Body of pancreas (tissue), 4 donors: ENCODE results near the gene GGT6. TPM values are rescaled to one million over a fixed set of nuclear protein-coding genes. Genes with fewer than 3 reads are reported as not detected.
"Not testable (repeated sequence)": the region's sequence is repeated elsewhere in the genome, so short reads cannot be mapped to it uniquely, and the experiment has no call there.

Experiments
- ATAC-seq: fragments of 150-250 bp; one replicate; pipeline ENCODE4 v1.9.1; 2016
- DNase-seq, 4 donors: peaks; one replicate each; pipeline ENCODE4 v3.0.0-alpha.2; 2019
- H3K27ac ChIP-seq, 4 donors: fragments of 200-600 bp; sonication (generic); 1 replicate in 3 of 4; 2 replicates in 1 of 4; pipeline versions ENCODE4 v1.5.1 to v1.6.1; 2016 to 2019; ENCODE audit warnings: mild to moderate bottlenecking in 1 of 4, mixed read lengths in 1 of 4, moderate library complexity in 1 of 4
- H3K27me3 ChIP-seq, 2 donors: fragments of 200-600 bp; sonication (generic); one replicate each; pipeline ENCODE4 v1.6.0; 2016; ENCODE audit warnings: mild to moderate bottlenecking in 1 of 2
- H3K36me3 ChIP-seq, 2 donors: fragments of 200-600 bp; sonication (generic); replicated peaks in 1 of 2; 2 replicates each; pipeline ENCODE4 v1.5.1; 2016; ENCODE audit warnings: low read depth in 2 of 2; ENCODE audit not compliant: insufficient read depth in 1 of 2
- H3K4me1 ChIP-seq: fragments of 200-600 bp; sonication (generic); one replicate; pipeline ENCODE4 v1.6.0; 2016
- H3K4me3 ChIP-seq, 2 donors: fragments of 200-600 bp; sonication (generic); 1 replicate in 1 of 2; 2 replicates in 1 of 2; pipeline ENCODE4 v1.5.1; 2016 to 2019
- H3K9me3 ChIP-seq, 3 donors: fragments of 200-600 bp; sonication (generic); 1 replicate in 2 of 3; 2 replicates in 1 of 3; pipeline ENCODE4 v1.5.1; 2016
- POLR2A ChIP-seq, 3 donors: fragments of 450-650 bp; IDR thresholded peaks; one replicate each; pipeline ENCODE4 v1.6.1; 2016; ENCODE audit warnings: antibody characterized with exemption in 3 of 3, mild to moderate bottlenecking in 2 of 3
- WGBS, 2 donors: methylation state at CpG; one replicate each; pipeline ENCODE4 v1.1.5; 2017; 5-methylcytosine and 5-hydroxymethylcytosine counted together
- intact Hi-C: fragments of 100-400 bp; cut with DNase I; formaldehyde crosslinking; loops from one replicate; pipeline ENCODE4 v1.15.1; 2023
- total RNA-seq, 2 donors: library from RNA; depleted of rRNA; stranded (reverse); fragments of >200 nt; gene quantifications; one replicate each; pipeline ENCODE4 v1.1.0, GENCODE V29; 2016
- TF ChIP-seq, protein P1 (sequence below), 7 experiments: fragments of 450-650 bp in 4 of 7; fragments of 200-600 bp in 3 of 7; sonication (generic) in 3 of 7; IDR thresholded peaks; one replicate each; pipeline ENCODE4 v1.5.1; 2016 to 2019; ENCODE audit warnings: antibody characterized with exemption in 7 of 7

Gene GGT6
- total RNA-seq, 2 donors from 2014 or later: 29.3 to 85.7 TPM

DNA sequence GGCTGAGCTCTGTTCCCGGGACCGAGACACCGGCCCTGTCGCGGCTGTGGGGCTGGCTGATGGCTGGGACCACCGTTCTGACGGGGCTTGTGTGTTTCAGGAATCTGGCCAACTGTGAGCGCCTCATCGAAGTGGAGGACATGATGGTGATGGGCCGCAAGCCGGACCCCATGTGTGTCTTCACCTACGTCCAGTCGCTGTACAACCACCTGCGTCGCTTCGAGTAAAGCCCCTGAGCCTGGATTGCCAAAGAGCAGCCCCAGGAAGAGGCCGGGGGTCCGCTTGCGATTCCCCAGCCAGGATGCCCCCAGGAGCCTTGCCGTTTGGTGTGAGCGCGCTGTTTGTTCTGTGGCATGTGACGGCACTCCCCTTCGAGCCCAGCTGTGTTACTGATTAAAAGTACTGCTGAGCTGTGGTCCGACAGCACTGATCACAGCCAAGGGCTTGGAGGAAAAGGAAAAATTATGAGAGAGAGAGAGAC lies 46.9 kb upstream of the GGT6 start:
- Histone ChIP-seq H3K27me3 (no peaks in the 10 kb centered on the region), H3K4me1 (peaks cover 12% of the 10 kb centered on the region), H3K9me3 (no peaks in the 10 kb centered on the region), H3K27ac (peak overlapping the region in 2 of 4 donors; percentile 31 to 49), H3K4me3 (no peak overlapping the region), H3K36me3 (no peaks in the 10 kb centered on the region)
- intact Hi-C loops: no loop called here
- peak in 1 of 4 donors; percentile 31 for DNase-seq
- TF ChIP-seq POLR2A (IDR thresholded peaks at IDR 0.05): no peak
- TF ChIP-seq, protein P1, sequence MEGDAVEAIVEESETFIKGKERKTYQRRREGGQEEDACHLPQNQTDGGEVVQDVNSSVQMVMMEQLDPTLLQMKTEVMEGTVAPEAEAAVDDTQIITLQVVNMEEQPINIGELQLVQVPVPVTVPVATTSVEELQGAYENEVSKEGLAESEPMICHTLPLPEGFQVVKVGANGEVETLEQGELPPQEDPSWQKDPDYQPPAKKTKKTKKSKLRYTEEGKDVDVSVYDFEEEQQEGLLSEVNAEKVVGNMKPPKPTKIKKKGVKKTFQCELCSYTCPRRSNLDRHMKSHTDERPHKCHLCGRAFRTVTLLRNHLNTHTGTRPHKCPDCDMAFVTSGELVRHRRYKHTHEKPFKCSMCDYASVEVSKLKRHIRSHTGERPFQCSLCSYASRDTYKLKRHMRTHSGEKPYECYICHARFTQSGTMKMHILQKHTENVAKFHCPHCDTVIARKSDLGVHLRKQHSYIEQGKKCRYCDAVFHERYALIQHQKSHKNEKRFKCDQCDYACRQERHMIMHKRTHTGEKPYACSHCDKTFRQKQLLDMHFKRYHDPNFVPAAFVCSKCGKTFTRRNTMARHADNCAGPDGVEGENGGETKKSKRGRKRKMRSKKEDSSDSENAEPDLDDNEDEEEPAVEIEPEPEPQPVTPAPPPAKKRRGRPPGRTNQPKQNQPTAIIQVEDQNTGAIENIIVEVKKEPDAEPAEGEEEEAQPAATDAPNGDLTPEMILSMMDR (IDR thresholded peaks at IDR 0.05): no peak
- peak; percentile 38 for ATAC-seq
- 42 to 58% methylated on average over 12 to 25 of the region's 25 CpGs for WGBS, 2 donors

DNA sequence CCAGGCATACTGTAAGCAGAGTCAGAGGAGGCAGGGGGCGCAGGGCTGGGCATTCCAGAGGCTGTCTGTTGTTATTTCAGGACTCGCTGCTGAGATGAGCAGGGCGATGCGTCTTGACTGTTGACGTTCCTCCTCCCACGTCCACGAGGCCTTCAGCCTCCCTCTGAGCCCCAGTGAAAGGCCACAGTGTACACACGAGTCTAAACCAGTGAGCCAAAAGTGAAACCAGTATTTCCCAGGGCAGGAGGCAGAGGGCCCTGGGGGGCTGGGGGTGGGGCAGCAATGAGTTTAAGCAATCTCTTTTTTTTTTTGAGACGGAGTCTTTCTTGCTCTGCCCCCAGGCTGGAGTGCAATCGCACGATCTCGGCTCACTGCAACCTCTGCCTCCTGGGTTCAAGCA lies 45.4 kb upstream of the GGT6 start:
- WGBS, 2 donors: 65 to 67% methylated on average over 4 to 12 of the region's 12 CpGs
- Histone ChIP-seq H3K27ac (no peak overlapping the region), H3K4me3 (no peak overlapping the region), H3K4me1 (peaks cover 12% of the 10 kb centered on the region), H3K9me3 (no peaks in the 10 kb centered on the region), H3K36me3 (no peaks in the 10 kb centered on the region), H3K27me3 (no peaks in the 10 kb centered on the region)
- intact Hi-C loops: no loop called here
- DNase-seq (peak in 1 of 4 donors; percentile 25), ATAC-seq (peak; percentile 23)
- TF ChIP-seq POLR2A (IDR thresholded peaks at IDR 0.05): no peak
- TF ChIP-seq, protein P1 (IDR thresholded peaks at IDR 0.05): no peak

DNA sequence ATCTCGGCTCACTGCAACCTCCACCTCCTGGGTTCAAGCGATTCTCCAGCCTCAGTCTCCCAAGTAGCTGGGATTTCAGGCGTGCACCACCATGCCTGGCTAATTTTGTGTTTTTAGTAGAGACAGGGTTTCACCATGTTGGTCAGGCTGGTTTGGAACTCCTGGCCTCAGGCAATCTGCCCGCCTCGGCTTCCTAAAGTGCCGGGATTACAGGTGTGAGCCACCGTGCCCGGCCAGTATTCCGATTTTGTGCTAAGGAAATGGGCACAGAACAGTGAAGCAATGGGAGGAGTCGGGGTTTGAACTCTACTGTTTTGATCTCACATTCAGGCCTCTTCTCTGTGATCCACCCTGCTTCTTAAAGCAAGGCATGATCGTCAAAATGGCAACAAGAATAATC lies 44.4 kb upstream of the GGT6 start:
- intact Hi-C loops, DNase-seq, H3K4me3 ChIP-seq, H3K9me3 ChIP-seq, H3K36me3 ChIP-seq, ATAC-seq, H3K27ac ChIP-seq, H3K27me3 ChIP-seq: not testable (repeated sequence)
- H3K4me1 ChIP-seq: peaks cover 12% of the 10 kb centered on the region
- WGBS, 2 donors: 83 to 87% methylated on average over 10 to 11 of the region's 11 CpGs

DNA sequence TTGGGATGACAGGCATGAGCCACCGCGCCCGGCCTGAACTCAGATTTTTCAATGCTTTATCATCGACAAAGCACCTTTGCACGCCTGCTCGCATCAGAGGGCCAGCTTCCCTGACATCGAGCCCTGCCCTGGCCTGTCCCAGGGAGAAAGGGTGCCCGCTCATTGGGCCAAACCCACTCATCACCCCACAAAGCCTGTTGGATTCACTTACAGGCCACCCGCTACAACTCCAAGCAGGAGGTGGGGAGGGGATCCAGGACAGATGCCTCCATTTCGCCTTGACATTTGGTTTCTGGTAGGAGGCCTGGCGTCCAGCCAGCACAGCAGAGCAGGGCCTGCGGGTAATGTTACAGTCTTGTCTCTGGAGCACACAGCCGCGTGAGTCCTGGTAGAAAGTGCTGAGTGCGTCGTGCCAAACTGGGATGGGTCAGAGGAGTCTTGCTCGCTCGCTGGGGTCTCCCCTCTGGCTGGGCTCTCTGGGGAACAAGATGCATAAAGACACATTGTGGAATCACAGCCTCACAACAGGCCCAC lies 43.8 kb upstream of the GGT6 start:
- H3K4me1 ChIP-seq: peaks cover 12% of the 10 kb centered on the region
- H3K27me3 ChIP-seq: no peaks in the 10 kb centered on the region
- no peaks in the 10 kb centered on the region for H3K36me3 ChIP-seq
- H3K27ac ChIP-seq: no peak overlapping the region
- WGBS, 2 donors: 78 to 87% methylated on average over 13 to 17 of the region's 18 CpGs
- DNase-seq (peak in 2 of 4 donors; percentile 34 to 42), ATAC-seq (no peak)
- H3K4me3 ChIP-seq: no peak overlapping the region
- intact Hi-C loops: no loop called here
- H3K9me3 ChIP-seq: no peaks in the 10 kb centered on the region
- TF ChIP-seq POLR2A (IDR thresholded peaks at IDR 0.05): no peak
- TF ChIP-seq, protein P1 (IDR thresholded peaks at IDR 0.05): no peak

DNA sequence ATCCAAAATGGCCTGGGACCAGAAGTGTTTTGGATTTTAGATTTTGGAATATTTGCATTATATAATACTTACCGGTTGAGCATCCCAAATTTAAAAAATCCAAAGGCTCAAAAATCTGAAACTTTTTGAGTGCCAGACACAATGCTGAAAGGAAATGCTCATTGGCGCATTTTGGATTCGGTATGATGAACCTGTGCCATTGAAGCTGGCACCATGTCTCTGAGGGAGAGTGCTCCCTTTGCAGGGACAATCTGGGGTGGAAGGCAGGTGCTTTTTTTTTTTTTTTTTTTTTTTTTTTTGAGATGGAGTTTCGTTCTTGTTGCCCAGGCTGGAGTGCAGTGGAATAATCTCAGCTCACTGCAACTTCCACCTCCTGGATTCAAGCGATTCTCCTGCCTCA lies 41.7 kb upstream of the GGT6 start:
- Histone ChIP-seq H3K27ac (no peak overlapping the region), H3K27me3 (peaks cover 0 to 3% of the 10 kb centered on the region in 2 donors), H3K4me1 (peaks cover under 1% of the 10 kb centered on the region), H3K4me3 (no peak overlapping the region), H3K36me3 (no peaks in the 10 kb centered on the region), H3K9me3 (no peaks in the 10 kb centered on the region)
- DNase-seq (no peak), ATAC-seq (no peak)
- 68 to 73% methylated on average over 5 of the region's 5 CpGs for WGBS, 2 donors
- intact Hi-C loops: no loop called here
- TF ChIP-seq, protein P1 (IDR thresholded peaks at IDR 0.05): no peak
- TF ChIP-seq POLR2A (IDR thresholded peaks at IDR 0.05): no peak
